HG03558 (cell line): ENCODE results near the gene DNM2.

ENCODE experiments used
- ATAC-seq: cut with Tn5 transposase; IDR thresholded peaks from one replicate; pipeline ENCODE4 v1.9.1; 2021; ENCODE audit warnings: moderate number of reproducible peaks; ENCODE audit not compliant: unreplicated experiment; ENCODE audit errors: extremely low read depth

The DNM2 gene

DNA sequence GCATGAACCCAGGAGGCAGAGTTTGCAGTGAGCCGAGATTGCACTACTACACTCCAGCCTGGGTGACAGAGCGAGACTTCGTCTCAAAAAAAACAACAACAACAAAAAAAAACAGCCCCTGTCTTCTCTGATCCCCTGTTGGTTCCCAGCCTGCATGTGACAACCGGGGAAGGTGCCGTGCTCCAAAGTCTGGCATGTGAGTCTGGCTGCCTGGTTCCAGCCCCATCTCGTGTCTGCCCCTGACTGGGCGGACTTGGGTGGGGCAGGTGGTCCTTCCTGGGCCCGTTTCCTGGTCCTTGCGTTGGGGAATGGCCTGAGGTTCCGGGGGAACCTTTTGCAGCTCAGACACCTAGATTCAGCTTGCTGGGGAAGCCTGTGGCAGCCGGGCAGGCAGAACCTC is 50.5 kb downstream of the DNM2 start:
- ATAC-seq, result no peak

DNA sequence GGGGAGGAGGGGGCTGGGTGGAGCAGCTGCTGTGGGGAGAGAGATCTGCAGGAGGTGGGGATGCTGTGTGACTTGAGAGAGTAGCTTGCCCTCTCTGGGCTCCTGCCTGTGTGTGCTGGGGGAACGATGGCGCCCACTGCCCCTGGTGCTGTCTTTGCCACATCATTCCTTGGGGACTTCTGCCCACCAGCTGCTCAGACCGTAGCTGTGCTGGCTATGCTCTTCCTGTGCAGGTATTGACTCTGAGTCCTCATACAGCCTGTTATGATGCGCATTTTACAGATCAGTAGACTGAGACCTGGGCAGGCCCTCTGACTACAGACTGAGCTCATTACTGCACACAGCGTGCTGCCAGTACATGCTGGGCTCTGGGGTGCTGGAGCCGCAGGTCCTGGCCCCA is 51.1 kb downstream of the DNM2 start:
- no peak for ATAC-seq

GRCh38 chr19:10769533-10770491 is 51.9 kb downstream of the DNM2 start:
- ATAC-seq, result no peak

DNA sequence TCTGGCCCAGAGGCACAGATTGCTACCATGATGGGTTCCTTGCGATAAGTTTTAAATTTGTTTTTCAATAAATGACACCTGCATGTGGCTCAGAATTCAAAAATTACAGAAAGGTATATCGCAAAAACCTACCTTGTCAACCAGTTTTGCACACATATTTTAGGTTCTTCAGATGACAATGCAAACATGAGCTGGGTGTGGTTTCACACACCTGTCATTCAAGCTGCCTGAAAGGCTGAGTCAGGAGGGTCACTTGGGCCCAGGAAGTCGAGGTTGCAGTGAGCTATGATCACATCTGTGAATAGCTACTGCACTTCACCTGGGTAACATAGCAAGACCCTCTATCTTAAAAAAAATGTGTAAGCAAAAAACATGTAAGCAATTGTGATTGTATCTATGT is 56.1 kb downstream of the DNM2 start:
- ATAC-seq, result no peak

- ATAC-seq, result no peak
Observed at GRCh38 chr19:10774893-10775292, 57.0 kb downstream of the DNM2 start.

DNA sequence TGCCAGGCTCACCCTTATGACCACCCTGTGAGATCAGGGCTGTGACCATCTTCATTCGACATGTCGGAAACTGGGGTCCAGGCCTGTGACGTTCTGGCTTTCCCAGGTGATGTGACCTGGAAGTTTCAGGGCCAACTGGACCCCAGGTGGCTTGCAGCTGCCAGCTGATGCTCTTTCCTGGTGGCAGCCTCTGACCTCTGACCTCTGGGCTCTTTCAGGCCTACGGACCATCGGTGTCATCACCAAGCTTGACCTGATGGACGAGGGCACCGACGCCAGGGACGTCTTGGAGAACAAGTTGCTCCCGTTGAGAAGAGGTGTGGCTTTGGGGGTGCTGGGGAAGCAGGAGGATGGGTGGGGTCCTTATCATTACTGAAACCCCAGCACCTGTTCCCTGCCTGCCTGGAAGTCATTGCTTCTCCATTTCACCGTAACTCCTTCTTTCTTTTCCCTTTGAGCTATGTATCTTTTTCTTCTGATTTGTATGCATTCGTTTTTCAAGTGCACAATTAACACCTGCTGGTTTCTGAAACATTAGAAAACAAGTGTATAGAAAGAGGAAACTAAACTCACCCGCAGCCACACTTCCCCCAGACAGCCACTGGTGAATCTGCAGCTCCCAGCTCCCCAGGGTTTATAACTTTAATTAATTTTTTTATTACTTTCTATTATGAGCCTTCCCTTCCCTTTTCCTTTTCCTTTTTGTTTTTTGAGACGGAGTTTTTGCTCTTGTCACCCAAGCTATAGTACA is 59.2 kb downstream of the DNM2 start:
- no peak for ATAC-seq

DNA sequence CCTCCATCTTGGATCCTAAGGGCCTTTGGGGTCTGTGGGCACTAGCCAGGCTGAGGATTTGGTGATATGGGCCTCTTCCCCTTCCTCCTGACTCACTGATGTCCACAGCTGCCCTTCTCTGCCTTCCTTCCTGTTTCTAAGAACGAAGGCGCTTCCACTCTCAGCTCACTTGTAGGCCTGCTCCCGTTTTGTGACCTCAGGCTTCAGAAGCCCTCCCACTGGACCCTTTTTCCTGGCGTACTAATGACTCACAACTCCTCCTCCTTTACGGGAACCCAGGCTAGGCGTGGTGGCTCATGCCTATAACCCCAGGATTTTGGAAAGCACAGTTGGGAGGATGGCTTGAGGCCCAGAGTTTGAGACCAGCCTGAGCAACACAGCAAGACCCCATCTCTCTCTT is 62.5 kb downstream of the DNM2 start:
- no peak for ATAC-seq

DNA sequence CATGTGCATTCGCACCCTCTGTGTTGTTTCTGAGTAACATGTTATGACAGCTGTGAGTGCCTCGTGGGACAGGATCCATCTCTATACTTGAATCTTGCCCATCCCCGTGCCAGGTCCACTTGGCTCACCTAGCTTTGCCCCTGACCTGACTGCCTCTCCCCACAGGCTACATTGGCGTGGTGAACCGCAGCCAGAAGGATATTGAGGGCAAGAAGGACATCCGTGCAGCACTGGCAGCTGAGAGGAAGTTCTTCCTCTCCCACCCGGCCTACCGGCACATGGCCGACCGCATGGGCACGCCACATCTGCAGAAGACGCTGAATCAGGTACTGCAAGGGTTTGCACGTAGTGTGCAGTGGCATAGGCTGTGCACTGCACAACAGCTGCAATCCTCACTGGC is 64.9 kb downstream of the DNM2 start:
- ATAC-seq, result no peak

GRCh38 chr19:10784257-10784656 is 66.4 kb downstream of the DNM2 start:
- no peak for ATAC-seq

GRCh38 chr19:10788146-10788545 is 70.3 kb downstream of the DNM2 start:
- ATAC-seq, result no peak

DNA sequence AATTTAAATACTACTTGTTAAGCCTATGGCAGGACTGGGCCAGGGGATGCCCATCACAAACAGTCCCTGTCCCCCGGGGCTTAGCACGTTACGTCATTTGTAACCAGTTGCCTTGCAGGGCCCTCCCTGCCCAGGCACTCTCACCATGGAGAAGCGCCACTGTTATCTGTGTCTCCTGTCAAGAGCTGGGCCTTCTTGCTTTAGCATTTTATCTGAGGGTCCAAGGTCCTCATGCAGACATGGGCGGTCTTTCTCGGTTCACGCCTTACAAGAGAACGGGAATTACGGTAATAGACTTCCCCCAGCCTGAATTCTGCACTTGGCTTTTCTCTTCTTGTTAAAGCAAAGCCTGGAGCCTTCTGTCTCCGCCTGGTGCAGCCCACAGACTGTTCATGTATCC is 72.0 kb downstream of the DNM2 start:
- ATAC-seq, result no peak

DNA sequence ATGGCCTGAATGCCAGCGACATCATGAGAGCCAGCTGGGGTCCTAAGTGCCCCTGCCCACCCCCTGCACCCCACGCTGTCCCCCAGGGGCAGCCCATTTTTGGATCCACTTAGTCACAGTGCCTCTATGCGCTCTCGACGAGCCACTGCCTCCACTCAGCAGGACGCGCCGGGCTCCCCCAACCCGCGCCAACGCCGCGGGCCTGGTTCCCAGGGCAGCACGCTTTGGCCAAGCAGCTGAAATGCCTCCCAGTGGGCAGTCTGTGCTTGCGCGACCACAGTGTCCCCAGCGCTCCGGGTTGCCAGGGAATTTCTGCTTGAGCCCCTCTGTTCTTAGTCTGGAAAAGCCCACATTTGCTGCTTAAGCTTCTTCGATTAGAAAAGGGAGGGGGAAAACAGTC is 78.8 kb downstream of the DNM2 start:
- no peak for ATAC-seq

GRCh38 chr19:10797078-10797477 is 79.2 kb downstream of the DNM2 start:
- no peak for ATAC-seq

DNA sequence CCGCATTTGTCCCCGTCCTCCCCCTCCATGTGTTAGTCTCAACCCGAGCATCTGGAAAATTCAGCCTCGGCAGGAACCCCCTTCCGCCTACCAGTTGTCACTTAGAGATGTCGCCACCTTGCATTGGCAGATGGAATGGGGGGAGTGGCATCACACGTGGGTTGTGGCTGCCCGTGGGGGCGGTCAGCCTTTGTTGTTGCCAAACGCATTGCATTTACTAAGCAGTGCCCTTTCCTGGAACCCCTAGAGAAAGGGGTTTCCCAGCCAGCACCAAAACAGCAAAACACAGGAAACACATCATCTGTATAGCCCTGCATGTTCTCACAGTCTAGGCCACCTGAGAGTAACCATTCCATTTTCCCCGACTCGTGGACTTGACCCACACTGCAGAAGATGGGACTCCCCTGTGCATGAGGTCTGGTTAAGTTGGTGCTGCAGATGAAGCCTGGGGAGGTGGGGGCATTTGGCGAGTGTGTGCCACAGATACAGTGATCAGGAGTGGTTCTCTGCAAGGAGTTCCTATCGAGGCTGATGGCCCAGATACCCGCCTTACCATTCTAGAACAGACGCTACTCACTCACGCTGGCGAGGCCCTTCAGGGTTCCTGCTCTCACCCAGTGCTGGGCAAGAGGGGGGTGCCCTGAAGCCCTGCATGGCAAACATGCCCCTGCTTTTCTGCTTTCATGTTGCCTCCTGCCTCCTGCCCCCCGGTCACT is 79.8 kb downstream of the DNM2 start:
- no peak for ATAC-seq

DNA sequence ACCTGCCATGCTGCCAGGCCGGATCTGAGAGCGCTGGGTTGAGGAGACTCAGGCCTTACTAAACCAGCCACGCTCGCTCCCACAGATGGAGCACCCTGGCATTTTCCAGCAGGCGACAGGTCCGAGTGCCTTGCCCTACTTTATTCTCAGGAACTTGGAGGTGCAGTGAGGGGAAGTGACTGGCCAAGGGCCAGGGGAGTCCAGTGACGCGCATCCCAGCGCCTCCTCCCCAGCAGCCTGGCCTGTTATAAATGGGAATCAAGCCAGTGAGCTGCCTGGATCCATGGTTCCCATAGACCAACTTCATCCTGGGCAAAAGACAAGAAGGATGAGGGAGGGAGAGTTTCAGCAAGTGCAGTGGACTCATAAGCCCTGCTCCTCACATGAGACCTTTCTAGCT is 82.6 kb downstream of the DNM2 start:
- ATAC-seq, result no peak

GRCh38 chr19:10802479-10802878 is 84.6 kb downstream of the DNM2 start:
- no peak for ATAC-seq

DNA sequence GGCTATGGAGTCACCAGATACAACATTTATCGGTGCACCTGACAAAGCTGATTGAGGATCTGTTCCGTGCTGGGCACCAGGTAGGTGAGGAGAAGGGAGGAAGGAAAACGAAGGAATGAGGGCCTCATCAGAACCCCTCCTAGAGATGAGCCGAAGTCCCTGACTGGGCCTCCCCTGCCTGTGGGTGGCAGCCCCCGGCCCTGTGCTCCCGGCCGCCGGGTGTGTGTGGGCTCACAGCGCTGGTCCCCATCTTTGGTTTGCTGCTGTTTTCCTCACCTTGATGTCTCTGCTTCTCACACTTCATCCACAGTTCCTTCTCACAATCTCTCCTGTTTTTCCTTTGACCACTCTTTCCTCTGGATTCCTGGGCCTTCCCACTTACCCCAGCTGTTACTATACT is 85.4 kb downstream of the DNM2 start:
- ATAC-seq, result no peak

- no peak for ATAC-seq
Observed at GRCh38 chr19:10805065-10805757, 87.3 kb downstream of the DNM2 start.

GRCh38 chr19:10805758-10806247 is 87.9 kb downstream of the DNM2 start:
- ATAC-seq, result no peak
